Activated CD8-positive, alpha-beta memory T cell treated with anti-CD3 and anti-CD28 coated beads, Interleukin-2, amount 50 U/mL, for 1 hour (primary cell): Measurements from ENCODE around the gene SUMO3.
A peak's percentile ranks its signal among the peaks of the same experiment; 100 is the strongest.

Experiments
- DNase-seq: peaks from one replicate; pipeline ENCODE4 v3.0.0-alpha.2; 2020; ENCODE audit errors: extremely low read depth

The SUMO3 gene

DNA sequence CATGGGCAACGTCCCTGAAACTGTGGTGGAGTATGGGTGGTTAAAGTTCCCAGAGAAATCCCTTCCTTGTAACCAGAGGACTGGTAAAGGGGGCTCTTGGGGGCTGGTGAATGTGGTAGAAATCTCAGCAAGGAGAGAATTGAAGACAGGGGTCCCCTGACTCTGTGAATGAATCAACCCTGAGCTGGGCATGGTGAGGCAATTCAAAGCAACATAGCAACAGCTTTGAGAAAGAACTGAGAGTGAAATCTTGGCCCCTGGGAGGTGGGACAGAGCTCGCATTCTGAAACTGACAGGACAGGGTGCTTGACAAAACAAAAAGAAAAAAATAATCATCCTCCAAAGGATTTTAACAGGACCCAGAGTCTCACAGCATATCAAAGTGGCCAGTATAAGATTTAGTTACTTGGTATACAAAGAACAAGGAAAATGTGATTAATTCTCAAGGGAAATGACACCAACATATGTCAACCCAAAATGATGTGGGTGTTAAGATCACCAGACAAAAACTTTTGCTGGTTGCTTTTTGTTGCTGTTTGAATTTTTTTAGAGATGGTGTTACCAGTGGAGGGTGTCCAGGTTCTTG lies 11.7 kb upstream of the SUMO3 start:
- no peak for DNase-seq

DNA sequence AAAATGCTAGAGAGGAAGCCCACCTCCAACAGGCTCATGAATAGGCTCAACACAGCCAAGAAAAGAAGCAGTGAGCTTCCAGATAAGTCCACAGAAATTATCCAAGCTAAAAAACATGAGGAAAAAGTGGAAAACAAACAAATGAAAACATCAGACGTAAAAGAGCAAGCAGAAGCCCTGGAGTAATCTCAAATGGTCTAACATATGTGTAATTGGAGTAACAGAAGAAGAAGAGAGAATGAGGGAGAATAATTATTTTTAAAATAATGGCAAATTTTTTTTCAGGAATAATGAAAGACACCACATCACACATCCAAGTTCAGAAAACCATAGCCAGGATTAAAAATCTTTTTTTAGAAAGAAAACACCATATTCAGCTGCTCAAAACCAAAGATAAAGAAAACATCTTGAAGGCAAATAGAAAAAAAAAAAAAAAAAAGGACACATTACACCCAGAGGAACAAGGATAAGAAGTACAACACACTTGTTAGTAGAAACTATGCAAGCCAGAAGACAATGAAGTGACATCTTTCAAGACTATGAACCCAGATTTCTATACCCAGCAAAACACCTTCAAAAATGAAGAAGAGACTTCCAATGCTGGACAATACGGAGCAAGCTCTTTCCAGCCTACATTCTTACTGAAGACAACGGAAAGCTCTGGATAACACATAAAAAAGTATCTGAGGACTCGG lies 10.6 kb upstream of the SUMO3 start:
- no peak for DNase-seq

DNA sequence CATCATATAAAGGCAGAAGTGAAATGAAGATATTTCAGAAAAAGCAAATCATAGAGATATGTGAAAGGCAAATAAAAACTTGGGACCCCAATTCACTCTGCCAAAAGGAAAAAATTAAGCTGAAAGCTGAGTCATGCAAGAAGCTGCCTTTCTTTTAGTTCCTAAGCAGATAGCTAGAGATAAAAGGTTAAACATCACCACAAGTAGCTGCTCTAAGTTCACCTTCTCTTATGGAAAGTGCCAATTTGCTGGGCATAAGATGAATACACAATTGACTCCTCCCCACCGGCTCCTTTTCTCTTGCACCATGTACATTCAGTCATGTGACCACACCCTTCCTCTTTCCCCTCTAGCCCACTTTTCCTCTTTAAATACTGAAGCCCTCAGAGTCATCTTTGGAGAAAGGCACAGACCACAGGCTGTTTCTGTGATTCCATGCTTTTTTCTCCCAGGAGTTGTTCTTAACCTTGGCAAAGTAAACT lies 5.4 kb upstream of the SUMO3 start:
- no peak for DNase-seq

DNA sequence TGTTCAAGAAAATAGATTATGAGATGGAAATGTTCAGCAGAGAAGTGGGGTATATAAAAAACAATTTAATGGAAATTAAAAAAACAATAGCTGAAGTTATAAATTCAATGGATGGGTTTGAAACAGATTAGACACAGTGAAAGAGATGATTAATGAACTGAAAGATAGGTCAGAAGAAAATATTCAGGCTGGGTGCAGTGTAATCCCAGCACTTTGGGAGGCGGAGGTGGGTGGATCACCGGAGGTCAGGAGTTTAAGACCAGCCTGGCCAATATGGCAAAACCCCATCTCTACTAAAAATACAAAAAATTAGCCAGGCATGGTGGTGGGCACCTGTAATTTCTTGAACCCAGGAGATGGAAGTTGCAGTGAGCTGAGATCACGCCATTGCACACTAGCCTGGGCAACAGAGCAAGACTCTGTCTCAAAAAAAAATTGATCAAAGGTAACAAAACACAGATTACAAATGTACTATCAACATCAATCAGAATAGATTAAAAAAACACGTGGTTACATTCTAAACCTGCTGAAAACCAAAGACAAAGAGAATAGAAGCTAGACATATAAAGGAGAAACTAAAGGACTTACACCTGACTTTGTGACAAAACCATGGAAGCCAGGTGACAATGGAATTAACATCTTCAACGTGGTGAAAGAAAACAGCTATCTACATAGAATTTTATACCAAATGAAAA lies 4.8 kb upstream of the SUMO3 start:
- DNase-seq: no peak

DNA sequence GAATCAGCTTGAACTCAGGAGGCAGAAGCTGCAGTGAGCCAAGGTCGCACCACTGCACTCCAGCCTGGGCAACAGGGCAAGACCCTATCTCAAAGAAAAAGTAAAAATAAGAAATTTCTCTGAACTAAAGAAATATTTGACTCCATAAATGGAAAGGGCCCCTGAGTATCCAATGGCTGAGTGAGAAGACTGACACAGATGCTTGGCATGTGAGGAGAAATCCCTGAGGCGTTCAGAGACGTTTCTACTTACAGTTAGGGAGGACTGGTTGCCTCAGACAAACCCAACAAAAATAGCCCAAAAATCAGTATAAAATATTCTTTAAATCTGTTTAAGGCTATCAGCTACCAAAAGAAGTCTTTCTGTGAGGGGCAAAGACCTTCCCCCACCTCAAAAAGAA lies 3.0 kb upstream of the SUMO3 start:
- no peak for DNase-seq

DNA sequence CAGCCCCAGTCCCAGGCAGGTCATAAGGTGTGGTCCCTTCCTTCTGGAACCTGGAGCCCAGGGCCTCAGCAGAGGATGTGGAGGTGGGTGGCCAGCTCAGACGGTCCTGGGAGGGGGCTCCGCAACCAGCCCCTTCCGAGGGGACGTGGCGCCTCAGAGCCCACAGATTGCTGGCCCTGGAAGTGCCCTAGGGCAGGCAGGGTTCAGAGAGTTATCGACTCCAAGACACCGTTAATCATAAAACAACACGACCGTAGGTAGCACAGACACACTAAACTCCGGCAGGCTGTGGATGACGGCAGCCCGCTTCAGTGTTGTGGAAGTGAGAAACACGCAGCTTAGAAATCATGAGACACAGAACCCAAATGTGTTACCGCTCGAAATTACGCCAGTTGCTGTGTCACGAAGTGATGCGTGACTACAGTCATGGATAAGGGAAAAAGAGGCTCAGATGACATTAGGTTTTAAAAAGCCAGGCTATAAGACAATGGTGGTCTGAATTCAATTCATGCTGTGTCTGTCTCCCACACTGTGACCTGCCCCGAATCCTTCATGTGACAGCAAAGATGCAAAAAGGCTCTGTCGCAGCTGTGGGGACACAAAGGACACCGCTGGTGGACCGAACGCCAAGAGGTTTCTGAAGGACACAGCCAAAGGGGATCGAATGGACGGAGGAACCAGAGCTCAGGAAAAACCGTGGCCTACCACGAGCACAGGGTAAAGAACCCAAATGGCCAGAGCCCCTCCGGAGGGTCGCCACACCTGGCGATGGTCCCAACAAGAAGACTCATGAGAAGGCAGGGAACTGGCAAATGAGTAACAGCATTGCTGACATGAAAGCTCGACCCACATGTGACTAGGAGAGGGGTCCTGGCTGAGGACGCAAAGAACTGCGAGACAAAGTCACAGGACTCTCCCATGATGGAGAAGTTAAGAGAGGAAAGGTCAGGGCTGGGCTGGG lies 1.7 kb upstream of the SUMO3 start:
- no peak for DNase-seq

DNA sequence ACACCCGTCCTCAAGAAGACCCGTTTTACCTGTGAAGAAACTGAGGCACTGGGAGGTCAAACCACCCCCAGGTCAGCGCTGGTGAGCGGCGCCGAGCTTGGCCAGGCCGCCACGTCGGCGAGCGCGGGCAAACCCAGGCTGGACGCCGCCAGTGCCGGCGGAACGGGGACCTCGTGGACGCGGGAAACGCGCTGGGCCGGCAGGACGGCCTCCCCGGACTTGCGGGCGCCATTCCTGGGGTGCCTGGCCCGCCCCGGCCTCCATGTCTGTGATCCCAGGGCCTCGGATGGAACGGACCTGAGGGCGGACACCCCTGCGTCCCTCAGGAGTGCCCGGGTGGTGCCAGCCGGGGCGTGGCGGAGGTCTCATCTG lies 764 bp upstream of the SUMO3 start:
- DNase-seq: no peak

DNA sequence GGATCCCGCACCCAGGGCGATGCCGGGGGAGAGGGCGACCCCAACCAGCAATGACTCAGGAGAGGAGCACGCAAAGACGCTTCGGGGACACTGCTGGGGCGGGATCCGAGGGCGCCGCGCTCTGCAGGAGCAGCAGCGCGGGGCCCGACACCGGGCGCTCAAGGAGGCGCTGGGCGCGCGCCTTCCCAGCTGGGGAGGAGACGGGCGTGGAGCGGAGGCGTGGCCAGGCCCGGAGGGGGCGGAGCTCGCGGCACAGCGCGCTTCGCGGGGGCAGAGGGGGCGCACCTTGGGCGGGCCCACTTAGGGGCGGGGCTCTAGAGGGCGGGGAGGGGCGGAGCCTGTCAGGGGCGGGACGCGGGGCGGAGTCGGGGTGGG lies 369 bp downstream of the SUMO3 start:
- peak; percentile 74 for DNase-seq

DNA sequence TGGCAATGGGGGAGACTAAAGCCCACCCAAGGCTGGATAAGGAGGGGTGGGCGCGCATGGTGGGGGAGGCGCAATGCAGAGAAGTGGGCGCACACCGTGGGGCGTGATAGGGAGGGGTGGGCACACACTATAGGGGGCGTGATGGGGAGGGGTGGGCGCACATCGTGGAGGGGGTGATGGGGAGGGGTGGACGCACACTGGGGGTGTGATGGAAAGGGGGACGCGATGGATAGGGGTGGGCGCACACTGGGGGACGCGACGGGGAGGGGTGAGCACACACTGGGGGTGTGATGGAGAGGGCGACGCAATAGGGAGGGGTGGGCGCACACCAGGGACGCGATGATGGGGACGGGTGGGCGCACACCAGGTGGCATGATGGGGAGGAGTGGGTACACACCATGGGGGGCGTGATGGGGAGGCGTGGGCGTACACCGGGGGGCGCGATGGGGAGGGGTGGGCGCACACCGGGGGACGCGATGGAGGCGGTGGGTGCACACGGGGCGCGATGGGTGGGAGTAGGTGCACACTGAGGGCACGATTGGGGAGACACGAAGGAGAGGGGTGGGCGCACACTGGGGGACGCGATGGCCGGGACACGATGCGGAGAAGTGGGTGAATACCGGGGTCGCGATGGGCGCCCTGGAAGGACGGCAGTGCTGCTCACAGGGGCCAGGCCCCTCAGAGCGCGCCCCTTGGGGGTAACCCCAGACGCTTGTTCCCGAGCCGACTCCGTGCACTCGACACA lies 929 bp downstream of the SUMO3 start:
- no peak for DNase-seq

DNA sequence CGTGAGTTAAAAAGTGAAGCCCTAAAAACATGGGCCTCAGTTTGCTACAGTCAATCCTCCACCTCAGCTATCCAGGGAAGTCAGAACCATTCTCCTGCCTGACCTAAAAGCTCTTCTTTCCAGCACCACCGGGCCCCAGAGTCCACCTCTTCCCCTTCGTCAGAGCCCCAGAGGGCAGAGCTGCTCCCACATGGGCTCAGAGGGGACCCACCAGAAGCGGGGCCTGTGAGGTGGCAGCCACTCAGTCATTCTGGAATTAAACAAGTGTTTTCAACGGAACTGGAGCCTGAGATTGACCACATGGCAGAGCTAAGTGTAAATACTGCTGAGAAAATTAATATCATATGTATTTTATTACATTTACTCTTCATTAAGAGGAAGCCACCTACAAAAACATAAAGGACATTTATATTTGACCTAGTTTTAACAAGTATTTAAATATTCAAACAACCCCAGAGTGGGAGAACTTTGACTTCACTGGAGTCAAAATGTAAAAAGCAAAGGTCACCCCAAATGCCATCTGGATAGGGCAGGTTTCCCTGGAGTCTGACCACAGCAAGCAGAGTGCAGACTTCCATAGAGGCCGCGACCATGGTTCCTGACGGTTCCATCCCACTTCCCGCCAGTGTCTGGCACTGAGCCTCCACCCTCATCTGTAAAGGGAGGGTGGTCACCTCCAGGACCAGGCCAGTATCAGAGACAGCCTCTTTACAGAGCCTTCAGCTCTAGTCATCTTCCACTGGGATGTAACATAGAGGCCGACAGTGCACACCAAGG lies 1.8 kb downstream of the SUMO3 start:
- DNase-seq: no peak

DNA sequence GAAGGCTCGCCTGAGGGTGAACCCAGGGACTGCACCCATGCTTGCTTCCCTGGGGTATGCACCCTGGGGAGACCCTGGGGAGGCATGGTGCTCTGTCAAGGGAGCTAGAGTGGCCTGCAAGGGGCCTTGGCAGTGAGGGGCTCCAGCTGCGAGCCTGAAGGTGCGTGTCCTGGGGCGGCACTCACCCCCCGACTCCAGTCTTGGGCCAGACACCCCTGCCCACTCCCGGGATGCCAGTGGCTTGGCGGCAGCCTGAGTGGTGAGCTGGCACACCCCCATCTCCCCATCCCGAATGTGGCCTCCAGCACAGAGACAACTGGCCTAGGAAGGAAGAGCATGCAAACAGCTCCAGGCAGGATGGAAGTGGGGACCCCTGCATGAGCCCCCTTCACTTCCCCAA lies 2.6 kb downstream of the SUMO3 start:
- no peak for DNase-seq

DNA sequence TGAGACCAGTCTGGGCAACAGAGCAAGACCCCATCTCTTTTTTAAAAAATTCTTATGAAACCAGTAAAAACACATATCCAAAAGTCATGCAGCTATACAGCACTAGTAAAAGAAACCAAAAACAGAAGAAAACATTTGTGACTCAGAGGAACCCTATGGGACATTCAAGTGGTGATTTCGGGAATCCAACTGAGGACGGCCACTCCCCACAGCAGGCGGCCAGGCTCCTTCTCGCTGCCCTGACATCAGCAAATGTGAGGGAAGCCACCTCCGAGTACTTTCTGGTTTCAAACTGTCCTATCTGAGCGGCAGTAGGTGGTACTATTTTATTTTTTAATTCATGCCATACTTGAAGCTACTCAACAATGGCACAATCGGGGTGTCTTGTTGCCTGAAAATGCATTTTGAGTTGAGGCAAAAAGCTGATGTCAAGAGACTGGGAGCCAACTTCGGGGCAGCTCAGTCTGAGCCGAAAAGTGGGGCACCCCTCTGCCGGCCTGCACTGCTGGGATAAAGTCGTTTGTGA lies 3.3 kb downstream of the SUMO3 start:
- DNase-seq: no peak

DNA sequence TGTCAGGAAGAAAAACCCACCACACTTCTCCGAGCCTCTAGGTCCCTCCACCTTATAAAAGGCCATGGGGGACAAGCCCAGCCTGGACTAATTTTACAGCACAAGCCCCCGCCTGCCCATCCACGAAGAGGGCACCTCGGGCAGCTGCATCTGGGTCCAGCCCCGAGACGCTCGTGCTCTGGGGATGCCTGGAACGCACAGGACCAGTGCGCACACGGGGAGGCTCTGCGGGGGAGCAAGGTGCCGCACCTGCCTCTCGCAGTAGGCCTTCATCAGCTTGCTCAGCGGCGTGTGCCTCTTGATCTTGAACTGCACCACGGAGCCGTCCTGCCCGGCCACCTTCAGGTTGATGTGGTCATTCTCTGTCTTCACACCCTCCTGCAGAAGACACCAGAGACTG lies 4.1 kb downstream of the SUMO3 start:
- no peak for DNase-seq

DNA sequence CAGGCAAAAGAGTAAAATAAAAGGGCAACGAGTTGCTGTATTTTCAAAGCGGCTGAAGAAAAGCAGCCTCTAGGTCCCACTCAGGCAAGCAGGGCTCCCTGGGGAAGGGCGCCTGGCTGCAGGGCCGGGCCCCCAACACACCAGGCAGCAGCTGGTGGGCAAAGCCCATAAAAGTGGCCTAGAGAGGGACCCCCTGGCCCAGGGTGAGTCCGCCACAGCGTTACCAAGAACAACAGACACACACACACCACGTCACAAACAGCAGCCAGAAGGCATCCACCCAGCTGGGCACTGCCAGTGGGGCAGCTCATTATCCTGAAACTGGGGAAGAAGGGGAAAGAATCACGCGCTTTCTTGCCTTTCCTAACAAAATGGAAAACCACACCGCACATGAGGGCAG lies 4.7 kb downstream of the SUMO3 start:
- no peak for DNase-seq

DNA sequence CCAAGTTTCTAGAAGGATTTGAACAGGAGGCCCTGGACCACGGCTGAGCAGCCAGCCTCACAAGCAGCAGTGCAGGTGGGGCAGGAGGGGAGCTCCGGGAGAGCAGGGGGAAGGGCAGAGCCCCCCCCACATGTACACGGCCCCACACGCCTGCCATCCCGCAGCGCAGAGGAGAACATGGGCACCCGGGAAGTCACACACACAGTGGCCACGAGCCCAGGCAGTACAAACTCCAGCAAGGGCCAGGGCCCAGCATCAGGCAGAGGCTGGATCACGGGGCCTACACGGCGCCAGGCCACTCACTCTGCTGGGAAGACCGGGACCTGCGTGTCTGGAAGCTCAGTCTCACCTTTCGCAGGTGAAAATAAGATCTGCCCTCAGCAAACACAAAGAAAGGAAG lies 5.2 kb downstream of the SUMO3 start:
- DNase-seq: no peak

DNA sequence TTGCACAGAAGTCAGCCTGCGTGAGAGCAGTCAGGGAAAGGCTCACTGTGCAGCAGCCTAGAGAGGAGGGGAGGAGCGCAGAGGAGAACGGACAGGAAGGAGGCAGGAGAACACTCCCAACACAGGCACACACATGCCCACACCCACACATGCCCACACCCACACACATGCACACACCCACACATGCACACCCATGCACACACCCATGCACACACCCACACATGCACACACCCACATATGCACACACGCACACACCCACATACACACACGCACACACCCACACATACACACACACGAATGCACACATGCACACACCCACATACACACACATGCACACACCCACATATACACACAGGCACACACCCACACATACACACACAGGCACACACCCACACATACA lies 7.1 kb downstream of the SUMO3 start:
- DNase-seq: no peak

DNA sequence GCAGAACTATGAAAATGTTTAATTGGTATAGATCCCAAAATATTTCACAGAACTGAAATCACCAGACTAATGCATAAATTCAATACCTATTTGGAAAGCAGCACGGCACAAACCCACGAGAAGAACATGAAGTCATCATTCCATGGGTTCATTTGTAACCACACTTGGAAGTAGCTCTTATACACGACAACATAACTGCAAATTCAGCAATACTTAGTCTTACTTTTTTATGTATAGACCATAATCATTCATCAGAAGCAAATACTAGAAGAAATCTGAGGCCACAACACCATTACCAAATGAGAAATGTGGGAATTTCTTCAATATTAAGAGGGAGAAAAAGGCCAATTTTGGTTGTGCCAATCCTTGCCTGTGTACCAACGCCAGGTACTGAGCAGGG lies 12.0 kb downstream of the SUMO3 start:
- DNase-seq: no peak

DNA sequence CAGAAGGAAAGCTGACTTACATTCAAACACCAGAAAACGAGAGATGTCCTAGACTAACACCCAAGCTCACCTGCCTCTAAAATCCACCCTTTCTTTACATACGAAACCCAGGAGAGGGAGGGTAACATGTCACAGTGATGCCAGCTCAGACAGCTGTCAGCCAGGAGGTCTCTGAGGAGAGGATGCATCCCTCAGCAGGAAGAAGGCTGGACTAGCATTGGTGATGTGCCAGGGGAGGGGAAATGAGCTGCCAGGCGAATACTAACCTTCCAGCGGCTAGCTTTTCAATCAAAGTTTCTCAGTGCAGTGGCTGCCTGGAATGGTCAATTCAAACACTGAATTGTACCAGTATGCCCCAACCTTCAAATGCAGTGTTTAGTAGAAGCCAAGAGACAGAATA lies 12.6 kb downstream of the SUMO3 start:
- DNase-seq: no peak

DNA sequence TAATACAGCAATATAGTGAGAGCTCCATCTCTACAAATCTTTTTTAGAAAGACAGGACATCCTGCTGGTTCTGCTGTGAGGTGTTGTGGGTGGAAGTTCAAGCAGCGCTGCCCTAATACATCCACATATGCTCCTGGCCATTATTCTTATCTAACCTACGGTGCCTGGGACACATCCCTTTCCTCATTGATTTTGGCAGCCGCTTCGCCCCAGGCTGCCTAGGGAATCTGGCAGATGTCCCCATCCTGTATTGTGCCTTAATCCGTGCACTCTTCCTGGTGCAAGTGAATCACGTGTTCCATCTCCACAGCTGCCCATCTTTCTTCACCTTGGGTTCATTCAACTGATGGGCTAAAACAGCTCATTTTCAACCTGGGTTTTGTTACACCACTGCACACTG lies 13.1 kb downstream of the SUMO3 start:
- DNase-seq: no peak

DNA sequence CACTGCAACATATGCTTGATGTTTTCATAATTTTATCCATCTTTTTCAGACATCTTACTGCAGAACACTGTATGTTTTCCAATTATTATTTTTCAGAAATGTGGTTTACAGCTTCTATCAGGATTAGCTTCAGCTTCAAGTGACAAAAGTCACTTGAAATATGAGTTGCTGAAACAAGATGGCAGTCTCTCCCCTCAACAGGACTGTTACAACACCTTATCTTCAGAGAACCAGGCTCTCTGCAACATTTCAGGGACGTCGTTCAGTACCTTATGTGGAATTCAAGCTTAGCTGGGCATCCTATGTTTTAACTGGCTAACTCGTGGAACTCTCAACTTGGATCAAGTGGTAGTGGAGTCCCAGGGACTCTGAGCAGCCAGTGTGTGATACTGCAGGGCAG lies 14.2 kb downstream of the SUMO3 start:
- no peak for DNase-seq
